Measurements from ENCODE around the gene SDHB.

DNA sequence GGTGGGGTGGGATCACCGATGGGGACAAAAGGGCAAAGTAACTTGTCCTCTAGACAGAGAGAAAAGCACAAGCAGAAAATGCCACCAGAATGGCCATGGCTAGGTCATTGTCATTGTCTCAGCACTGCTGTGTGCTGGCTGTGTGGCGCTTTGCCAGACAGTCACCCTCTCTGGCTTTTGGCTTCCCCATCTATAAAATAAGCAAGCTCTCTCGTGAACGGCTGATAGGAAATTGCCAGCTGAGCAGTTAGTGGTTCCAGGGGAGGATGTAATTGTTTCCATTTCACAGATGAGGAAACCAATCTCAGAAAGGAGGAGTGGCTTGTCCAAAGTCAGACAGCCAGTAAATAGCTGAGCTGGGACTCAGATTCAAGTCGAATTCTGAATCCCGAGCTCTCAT lies 32.9 kb upstream of the SDHB start:
- TF ChIP-seq, protein P1, sequence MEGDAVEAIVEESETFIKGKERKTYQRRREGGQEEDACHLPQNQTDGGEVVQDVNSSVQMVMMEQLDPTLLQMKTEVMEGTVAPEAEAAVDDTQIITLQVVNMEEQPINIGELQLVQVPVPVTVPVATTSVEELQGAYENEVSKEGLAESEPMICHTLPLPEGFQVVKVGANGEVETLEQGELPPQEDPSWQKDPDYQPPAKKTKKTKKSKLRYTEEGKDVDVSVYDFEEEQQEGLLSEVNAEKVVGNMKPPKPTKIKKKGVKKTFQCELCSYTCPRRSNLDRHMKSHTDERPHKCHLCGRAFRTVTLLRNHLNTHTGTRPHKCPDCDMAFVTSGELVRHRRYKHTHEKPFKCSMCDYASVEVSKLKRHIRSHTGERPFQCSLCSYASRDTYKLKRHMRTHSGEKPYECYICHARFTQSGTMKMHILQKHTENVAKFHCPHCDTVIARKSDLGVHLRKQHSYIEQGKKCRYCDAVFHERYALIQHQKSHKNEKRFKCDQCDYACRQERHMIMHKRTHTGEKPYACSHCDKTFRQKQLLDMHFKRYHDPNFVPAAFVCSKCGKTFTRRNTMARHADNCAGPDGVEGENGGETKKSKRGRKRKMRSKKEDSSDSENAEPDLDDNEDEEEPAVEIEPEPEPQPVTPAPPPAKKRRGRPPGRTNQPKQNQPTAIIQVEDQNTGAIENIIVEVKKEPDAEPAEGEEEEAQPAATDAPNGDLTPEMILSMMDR (IDR thresholded peaks at IDR 0.05 in 4 of 5, conservative IDR thresholded peaks at IDR 0.05 in 1 of 5) = no peak
- no peak for TF ChIP-seq POLR2A (IDR thresholded peaks at IDR 0.05)

Data from gastrocnemius medialis (tissue), 4 donors.